CD4-positive, CD25-positive, alpha-beta regulatory T cell (primary cell): Measurements from ENCODE around the gene KIAA0319L. TPM values are rescaled to one million over a fixed set of nuclear protein-coding genes. Genes with fewer than 3 reads are reported as not detected.
"Not testable (repeated sequence)": the region's sequence is repeated elsewhere in the genome, so short reads cannot be mapped to it uniquely, and the experiment has no call there.

Experiments used
- ATAC-seq, 2 donors: fragments of 150-1000 bp; cut with Tn5 transposase; one replicate each; pipeline ENCODE4 v1.10.0; 2021; ENCODE audit warnings: low read depth in 2 of 2, moderate number of reproducible peaks in 2 of 2, moderate library complexity in 1 of 2
- DNase-seq, 3 donors: peaks; one replicate each; pipeline versions ENCODE4 v3.0.0 to v3.0.0-alpha.2; 2012 to 2022; ENCODE audit warnings: mixed read lengths in 1 of 3
- H3K27ac ChIP-seq: one replicate; pipeline ENCODE4 v1.7.0; 2013; ENCODE audit warnings: mild to moderate bottlenecking, low read length; ENCODE audit not compliant: insufficient read depth, poor library complexity, severe bottlenecking
- H3K27me3 ChIP-seq: one replicate; pipeline ENCODE4 v1.7.0; 2013; ENCODE audit warnings: low read length; ENCODE audit not compliant: control insufficient read depth, insufficient read depth
- H3K36me3 ChIP-seq: one replicate; pipeline ENCODE4 v1.7.0; 2013; ENCODE audit warnings: mild to moderate bottlenecking, low read length, moderate library complexity; ENCODE audit not compliant: control insufficient read depth, insufficient read depth
- H3K4me1 ChIP-seq: 2 replicates; pipeline ENCODE4 v1.7.0; 2013; ENCODE audit warnings: mild to moderate bottlenecking, low read length; ENCODE audit not compliant: insufficient read depth, control insufficient read depth, poor library complexity, severe bottlenecking
- H3K4me3 ChIP-seq: one replicate; pipeline ENCODE4 v1.7.0; 2013; ENCODE audit warnings: low read depth, mild to moderate bottlenecking, low read length, moderate library complexity
- H3K9me3 ChIP-seq, 2 experiments: 1 replicate in 1 of 2; 2 replicates in 1 of 2; pipeline ENCODE4 v1.7.0; 2013; ENCODE audit warnings: low read length in 2 of 2, mild to moderate bottlenecking in 1 of 2, moderate library complexity in 1 of 2; ENCODE audit not compliant: control insufficient read depth in 2 of 2
- H3K27ac Mint-ChIP-seq, 3 donors: one replicate each; pipeline ENCODE4 v1.8.0; 2020 to 2022; ENCODE audit warnings: mild to moderate bottlenecking in 3 of 3, mixed read lengths in 3 of 3, moderate library complexity in 2 of 3
- H3K27me3 Mint-ChIP-seq: one replicate; pipeline ENCODE4 v1.8.0; 2022; ENCODE audit warnings: mild to moderate bottlenecking, mixed read lengths
- H3K36me3 Mint-ChIP-seq: one replicate; pipeline ENCODE4 v1.8.0; 2020; ENCODE audit warnings: mixed read lengths
- H3K4me1 Mint-ChIP-seq, 4 donors: one replicate each; pipeline ENCODE4 v1.8.0; 2020 to 2022; ENCODE audit warnings: mixed read lengths in 4 of 4, mild to moderate bottlenecking in 1 of 4
- H3K4me3 Mint-ChIP-seq, 4 donors: one replicate each; pipeline ENCODE4 v1.8.0; 2020 to 2022; ENCODE audit warnings: mild to moderate bottlenecking in 4 of 4, mixed read lengths in 4 of 4, moderate library complexity in 3 of 4
- H3K9me3 Mint-ChIP-seq, 7 donors: one replicate each; pipeline ENCODE4 v1.8.0; 2020 to 2022; ENCODE audit warnings: mixed read lengths in 7 of 7, mild to moderate bottlenecking in 3 of 7, moderate library complexity in 2 of 7
- polyA plus RNA-seq, 4 donors: library from polyadenylated mRNA; unstranded; fragments of 300-500 nt; fragmentation: Illumina TruSeq; gene quantifications; one replicate each; pipeline ENCODE4 v1.2.3, GENCODE V29; 2021
- total RNA-seq: library from RNA; stranded (reverse); gene quantifications from one replicate; pipeline ENCODE4 v1.2.3, GENCODE V29; 2022

KIAA0319L gene
- total and polyA plus RNA-seq, 5 donors from 2014 or later, result 16.2 to 72.4 (median 17.6) TPM

GRCh38 chr1:35580949-35581388, 23.8 kb upstream of the KIAA0319L start:
- no peak overlapping the region for H3K27ac ChIP-seq
- no peak for DNase-seq
- no peaks in the 10 kb centered on the region for H3K9me3 Mint-ChIP-seq

GRCh38 chr1:35577071-35577998, 20.1 kb upstream of the KIAA0319L start:
- DNase-seq, result peak; percentile 53 to 89 (median 68)
- H3K36me3 Mint-ChIP-seq, result no peaks in the 10 kb centered on the region
- peak; percentile 80 to 89 for ATAC-seq
- H3K27me3 ChIP-seq, result no peaks in the 10 kb centered on the region
- no peaks in the 10 kb centered on the region for H3K9me3 ChIP-seq
- H3K4me3 ChIP-seq, result peak overlapping the region; percentile 80
- peak overlapping the region; percentile 93 to 96 (median 94) for H3K27ac Mint-ChIP-seq
- no peaks in the 10 kb centered on the region for H3K36me3 ChIP-seq
- peak overlapping the region; percentile 33 for H3K27ac ChIP-seq
- peaks cover 24% of the 10 kb centered on the region for H3K4me1 ChIP-seq
- H3K27me3 Mint-ChIP-seq, result peaks cover 6% of the 10 kb centered on the region
- H3K9me3 Mint-ChIP-seq, result no peaks in the 10 kb centered on the region
- peaks cover 0 to 34% (median 13%) of the 10 kb centered on the region in 4 donors for H3K4me1 Mint-ChIP-seq
- peak overlapping the region; percentile 85 to 96 (median 92) for H3K4me3 Mint-ChIP-seq

More at GRCh38 chr1:35580949-35581388, 23.8 kb upstream of the KIAA0319L start:
- Mint-ChIP-seq H3K36me3 (no peaks in the 10 kb centered on the region), H3K27me3 (peaks cover 5% of the 10 kb centered on the region), H3K27ac (no peak overlapping the region), H3K4me1 (peaks cover 0 to 17% (median 10%) of the 10 kb centered on the region in 4 donors), H3K4me3 (no peak overlapping the region)
- no peaks in the 10 kb centered on the region for H3K9me3 ChIP-seq
- no peak for ATAC-seq
- peaks cover 17% of the 10 kb centered on the region for H3K4me1 ChIP-seq
- no peak overlapping the region for H3K4me3 ChIP-seq
- no peaks in the 10 kb centered on the region for H3K36me3 ChIP-seq
- H3K27me3 ChIP-seq, result no peaks in the 10 kb centered on the region

GRCh38 chr1:35576766-35577070, 19.5 kb upstream of the KIAA0319L start:
- Mint-ChIP-seq H3K4me1 (peaks cover 0 to 37% (median 14%) of the 10 kb centered on the region in 4 donors), H3K27ac (peak overlapping the region in 2 of 3 donors; percentile 38 to 92), H3K4me3 (peak overlapping the region; percentile 68 to 94 (median 92))
- H3K27ac ChIP-seq, H3K4me3 ChIP-seq, H3K9me3 ChIP-seq, ATAC-seq, H3K36me3 Mint-ChIP-seq, DNase-seq, H3K27me3 Mint-ChIP-seq, H3K36me3 ChIP-seq, H3K27me3 ChIP-seq, H3K9me3 Mint-ChIP-seq: not testable (repeated sequence)
- H3K4me1 ChIP-seq, result peaks cover 24% of the 10 kb centered on the region

GRCh38 chr1:35576061-35576765, 19.0 kb upstream of the KIAA0319L start:
- Mint-ChIP-seq H3K27ac (peak overlapping the region; percentile 0 to 92 (median 39)), H3K4me1 (peaks cover 0 to 37% (median 17%) of the 10 kb centered on the region in 4 donors), H3K36me3 (no peaks in the 10 kb centered on the region), H3K9me3 (no peaks in the 10 kb centered on the region), H3K4me3 (peak overlapping the region; percentile 68 to 93 (median 88)), H3K27me3 (peaks cover 6% of the 10 kb centered on the region)
- DNase-seq, result peak in 1 of 3 donors; percentile 44
- no peaks in the 10 kb centered on the region for H3K27me3 ChIP-seq
- no peaks in the 10 kb centered on the region for H3K36me3 ChIP-seq
- no peak overlapping the region for H3K27ac ChIP-seq
- H3K4me3 ChIP-seq, result peak overlapping the region; percentile 41
- no peak for ATAC-seq
- peaks cover 24% of the 10 kb centered on the region for H3K4me1 ChIP-seq
- no peaks in the 10 kb centered on the region for H3K9me3 ChIP-seq

- Histone ChIP-seq H3K27ac (no peak overlapping the region), H3K27me3 (no peaks in the 10 kb centered on the region), H3K4me1 (peaks cover 24% of the 10 kb centered on the region), H3K4me3 (no peak overlapping the region), H3K36me3 (no peaks in the 10 kb centered on the region), H3K9me3 (no peaks in the 10 kb centered on the region)
- H3K4me1 Mint-ChIP-seq, result peaks cover 0 to 37% (median 18%) of the 10 kb centered on the region in 4 donors
- DNase-seq (no peak), ATAC-seq (no peak)
- H3K4me3 Mint-ChIP-seq, result peak overlapping the region; percentile 68 to 88 (median 79)
- H3K36me3 Mint-ChIP-seq, result no peaks in the 10 kb centered on the region
- peaks cover 6% of the 10 kb centered on the region for H3K27me3 Mint-ChIP-seq
- no peaks in the 10 kb centered on the region for H3K9me3 Mint-ChIP-seq
- H3K27ac Mint-ChIP-seq, result peak overlapping the region in 2 of 3 donors; percentile 0 to 39
Observed at GRCh38 chr1:35575416-35575958, 18.3 kb upstream of the KIAA0319L start.

GRCh38 chr1:35574655-35575415, 17.6 kb upstream of the KIAA0319L start:
- Histone ChIP-seq H3K27me3 (no peaks in the 10 kb centered on the region), H3K4me1 (peaks cover 24% of the 10 kb centered on the region), H3K27ac (no peak overlapping the region), H3K36me3 (no peaks in the 10 kb centered on the region), H3K4me3 (no peak overlapping the region), H3K9me3 (no peaks in the 10 kb centered on the region)
- Mint-ChIP-seq H3K27me3 (peaks cover 6% of the 10 kb centered on the region), H3K27ac (peak overlapping the region in 1 of 3 donors; percentile 39), H3K9me3 (peaks cover 0 to 3% (median 0%) of the 10 kb centered on the region in 7 donors), H3K36me3 (no peaks in the 10 kb centered on the region), H3K4me1 (peaks cover 0 to 37% (median 18%) of the 10 kb centered on the region in 4 donors), H3K4me3 (peak overlapping the region in 3 of 4 donors; percentile 68 to 88 (median 80))
- DNase-seq (no peak), ATAC-seq (no peak)

GRCh38 chr1:35574125-35574654, 17.0 kb upstream of the KIAA0319L start:
- H3K9me3 ChIP-seq, result no peaks in the 10 kb centered on the region
- H3K4me1 Mint-ChIP-seq, result peaks cover 0 to 37% (median 18%) of the 10 kb centered on the region in 4 donors
- no peak overlapping the region for H3K4me3 ChIP-seq
- no peak overlapping the region for H3K27ac ChIP-seq
- peaks cover 6% of the 10 kb centered on the region for H3K27me3 Mint-ChIP-seq
- no peaks in the 10 kb centered on the region for H3K27me3 ChIP-seq
- H3K4me3 Mint-ChIP-seq, result no peak overlapping the region
- ATAC-seq (no peak), DNase-seq (no peak)
- H3K4me1 ChIP-seq, result peaks cover 24% of the 10 kb centered on the region
- H3K36me3 Mint-ChIP-seq, result no peaks in the 10 kb centered on the region
- no peaks in the 10 kb centered on the region for H3K36me3 ChIP-seq
- no peak overlapping the region for H3K27ac Mint-ChIP-seq
- peaks cover 0 to 3% (median 0%) of the 10 kb centered on the region in 7 donors for H3K9me3 Mint-ChIP-seq
